Mesenchymal stem cell (in vitro differentiated cells and primary cell): Measurements from ENCODE around the gene UFC1.

ENCODE experiments used
- DNase-seq: peaks from one replicate; pipeline ENCODE4 v3.0.0-alpha.2; 2013
- H2AFZ ChIP-seq: one replicate; pipeline ENCODE4 v1.6.1; 2013; ENCODE audit warnings: low read depth, mild to moderate bottlenecking, control low read depth, inconsistent platforms, low read length, moderate library complexity
- H2AK5ac ChIP-seq: 2 replicates; pipeline ENCODE4 v1.6.1; 2013; ENCODE audit warnings: low read length, moderate library complexity, mild to moderate bottlenecking, inconsistent platforms; ENCODE audit not compliant: severe bottlenecking
- H2BK120ac ChIP-seq: one replicate; pipeline ENCODE4 v1.6.1; 2013; ENCODE audit warnings: low read depth, mild to moderate bottlenecking, inconsistent platforms, low read length, moderate library complexity
- H2BK12ac ChIP-seq, 2 experiments: one replicate each; pipeline ENCODE4 v1.6.1; 2013; ENCODE audit warnings: inconsistent platforms in 2 of 2, low read length in 2 of 2, mild to moderate bottlenecking in 2 of 2, moderate library complexity in 2 of 2, control low read depth in 1 of 2
- H2BK15ac ChIP-seq: one replicate; pipeline ENCODE4 v1.6.1; 2013; ENCODE audit warnings: mild to moderate bottlenecking, low read depth, inconsistent platforms; ENCODE audit not compliant: poor library complexity, severe bottlenecking
- H2BK5ac ChIP-seq: 2 replicates; pipeline ENCODE4 v1.6.1; 2013; ENCODE audit warnings: low read depth, mild to moderate bottlenecking, low read length, control low read depth, inconsistent platforms; ENCODE audit not compliant: poor library complexity, severe bottlenecking
- H3K14ac ChIP-seq, 2 experiments: one replicate each; pipeline ENCODE4 v1.6.1; 2013; ENCODE audit warnings: inconsistent platforms in 2 of 2, low read length in 2 of 2, control low read depth in 1 of 2, mild to moderate bottlenecking in 1 of 2, moderate library complexity in 1 of 2
- H3K18ac ChIP-seq, 2 experiments: one replicate each; pipeline ENCODE4 v1.6.1; 2013; ENCODE audit warnings: inconsistent platforms in 2 of 2, low read length in 2 of 2, control low read depth in 1 of 2, low read depth in 1 of 2, mild to moderate bottlenecking in 1 of 2
- H3K23ac ChIP-seq, 2 experiments: one replicate each; pipeline ENCODE4 v1.6.1; 2013; ENCODE audit warnings: inconsistent platforms in 2 of 2, low read length in 2 of 2, mild to moderate bottlenecking in 2 of 2, moderate library complexity in 2 of 2, control low read depth in 1 of 2
- H3K27ac ChIP-seq: 2 replicates; pipeline ENCODE4 v1.5.1; 2013; ENCODE audit warnings: mild to moderate bottlenecking, moderate library complexity, low read length, control low read depth, inconsistent platforms; ENCODE audit not compliant: poor library complexity, severe bottlenecking
- H3K27me3 ChIP-seq, 2 experiments: 2 replicates each; pipeline versions ENCODE4 v1.6.1 to v1.7.0; 2013; ENCODE audit warnings: low read length in 2 of 2, mild to moderate bottlenecking in 2 of 2, moderate library complexity in 2 of 2, control low read depth in 1 of 2, inconsistent platforms in 1 of 2; ENCODE audit not compliant: control insufficient read depth in 1 of 2, insufficient read depth in 1 of 2
- H3K36me3 ChIP-seq, 2 experiments: 2 replicates each; pipeline versions ENCODE4 v1.6.1 to v1.7.0; 2013; ENCODE audit warnings: low read length in 2 of 2, control low read depth in 1 of 2, inconsistent platforms in 1 of 2, low read depth in 1 of 2, mild to moderate bottlenecking in 1 of 2; ENCODE audit not compliant: insufficient read depth in 2 of 2, control insufficient read depth in 1 of 2
- H3K4ac ChIP-seq, 2 experiments: one replicate each; pipeline ENCODE4 v1.6.1; 2013; ENCODE audit warnings: inconsistent platforms in 2 of 2, low read length in 2 of 2, mild to moderate bottlenecking in 2 of 2, moderate library complexity in 2 of 2, control low read depth in 1 of 2, low read depth in 1 of 2
- H3K4me1 ChIP-seq: 2 replicates; pipeline ENCODE4 v1.6.1; 2013; ENCODE audit warnings: low read depth, low read length, control low read depth; ENCODE audit not compliant: control insufficient read depth, insufficient read depth
- H3K4me2 ChIP-seq: 2 replicates; pipeline ENCODE4 v1.6.1; 2013; ENCODE audit warnings: low read length, mild to moderate bottlenecking, inconsistent platforms; ENCODE audit not compliant: poor library complexity, severe bottlenecking
- H3K4me3 ChIP-seq, 2 experiments: 2 replicates each; pipeline versions ENCODE4 v1.5.1 to v1.7.0; 2013; ENCODE audit warnings: low read length in 2 of 2, mild to moderate bottlenecking in 2 of 2, control low read depth in 1 of 2, low read depth in 1 of 2; ENCODE audit not compliant: insufficient read depth in 1 of 2
- H3K79me1 ChIP-seq: replicated peaks from 2 replicates; pipeline ENCODE4 v1.6.1; 2013; ENCODE audit warnings: mild to moderate bottlenecking, control low read depth, low read length, inconsistent platforms; ENCODE audit not compliant: poor library complexity, severe bottlenecking
- H3K9ac ChIP-seq: 2 replicates; pipeline ENCODE4 v1.7.0; 2013; ENCODE audit warnings: mild to moderate bottlenecking, low read length, moderate library complexity
- H3K9me3 ChIP-seq: 2 replicates; pipeline ENCODE4 v1.7.0; 2013; ENCODE audit warnings: mild to moderate bottlenecking, low read length; ENCODE audit not compliant: control insufficient read depth
- H4K8ac ChIP-seq: one replicate; pipeline ENCODE4 v1.6.1; 2013; ENCODE audit warnings: inconsistent platforms, mild to moderate bottlenecking, low read length, moderate library complexity
- H4K91ac ChIP-seq: one replicate; pipeline ENCODE4 v1.6.1; 2013; ENCODE audit warnings: mild to moderate bottlenecking, low read length, inconsistent platforms
- WGBS: methylation state at CpG from one replicate; pipeline ENCODE4 v1.1.7; 2013; ENCODE audit warnings: mixed read lengths; 5-methylcytosine and 5-hydroxymethylcytosine counted together

UFC1 gene

GRCh38 chr1:161198194-161198896 is 44.6 kb downstream of the UFC1 start:
- Histone ChIP-seq H3K27ac (no peak overlapping the region), H2BK12ac (peak overlapping the region in 1 of 2 experiments; percentile 80), H3K23ac (no peak overlapping the region), H4K8ac (peak overlapping the region; percentile 52), H2BK120ac (no peak overlapping the region), H4K91ac (no peak overlapping the region), H3K4me2 (peak overlapping the region; percentile 36), H3K14ac (peak overlapping the region in 1 of 2 experiments; percentile 72), H3K4ac (peak overlapping the region; percentile 52 to 69), H3K18ac (peak overlapping the region; percentile 47 to 80), H3K4me3 (peak overlapping the region in 1 of 2 experiments; percentile 84), H3K27me3 (no peaks in the 10 kb centered on the region), H3K4me1 (peaks cover 12% of the 10 kb centered on the region), H3K79me1 (peaks cover 3% of the 10 kb centered on the region), H2AFZ (peak overlapping the region; percentile 33), H3K36me3 (peaks cover 2 to 27% of the 10 kb centered on the region in 2 experiments), H3K9me3 (no peaks in the 10 kb centered on the region), H2BK5ac (no peak overlapping the region), H2BK15ac (peak overlapping the region; percentile 87), H3K9ac (peak overlapping the region; percentile 83), H2AK5ac (no peak overlapping the region)
- 45% methylated on average over 19 of the region's 20 CpGs for WGBS
- no peak for DNase-seq

- Histone ChIP-seq H2AK5ac (no peak within 1 kb of the TSS), H3K27me3 (no peaks in the 10 kb centered on the region), H4K8ac (peak within 1 kb of the TSS; percentile 64), H3K9me3 (no peaks in the 10 kb centered on the region), H3K79me1 (peaks cover 7% of the 10 kb centered on the region), H2AFZ (peak within 1 kb of the TSS; percentile 33), H2BK12ac (peak within 1 kb of the TSS; percentile 23 to 80), H2BK120ac (no peak within 1 kb of the TSS), H3K36me3 (peaks cover 4 to 28% of the 10 kb centered on the region in 2 experiments), H3K18ac (peak within 1 kb of the TSS; percentile 47 to 80), H3K27ac (no peak within 1 kb of the TSS), H3K4me3 (peak within 1 kb of the TSS in 1 of 2 experiments; percentile 84), H2BK5ac (no peak within 1 kb of the TSS), H3K23ac (no peak within 1 kb of the TSS), H3K14ac (peak within 1 kb of the TSS in 1 of 2 experiments; percentile 72), H3K4me1 (peaks cover 14% of the 10 kb centered on the region), H4K91ac (no peak within 1 kb of the TSS), H3K9ac (peak within 1 kb of the TSS; percentile 83), H2BK15ac (peak within 1 kb of the TSS; percentile 87), H3K4ac (peak within 1 kb of the TSS; percentile 52 to 69), H3K4me2 (peak within 1 kb of the TSS; percentile 36)
- DNase-seq, result no peak
- WGBS, result 78% methylated on average over 9 of the region's 11 CpGs
These were observed 45.2 kb downstream of the UFC1 start, which contains the start of gene ADAMTS4 for GRCh38 chr1:161198897-161199431. ADAMTS4 (minus strand) TSS chr1:161199054; CDS start chr1:161198627, 427 bp downstream.

GRCh38 chr1:161199506-161200139 is 45.8 kb downstream of the UFC1 start:
- no peak overlapping the region for H2BK120ac ChIP-seq
- WGBS, result 74% methylated on average over 5 of the region's 5 CpGs

More at GRCh38 chr1:161199506-161200139, 45.8 kb downstream of the UFC1 start:
- H3K4ac ChIP-seq, result no peak overlapping the region
- peak overlapping the region in 1 of 2 experiments; percentile 84 for H3K4me3 ChIP-seq
- peaks cover 14% of the 10 kb centered on the region for H3K4me1 ChIP-seq
- H3K27ac ChIP-seq, result no peak overlapping the region
- no peak overlapping the region for H2BK12ac ChIP-seq
- H3K36me3 ChIP-seq, result peaks cover 4 to 28% of the 10 kb centered on the region in 2 experiments
- no peak for DNase-seq
- H4K91ac ChIP-seq, result no peak overlapping the region
- H2BK15ac ChIP-seq, result no peak overlapping the region
- no peak overlapping the region for H2AFZ ChIP-seq
- H3K23ac ChIP-seq, result no peak overlapping the region
- no peaks in the 10 kb centered on the region for H3K27me3 ChIP-seq
- no peak overlapping the region for H3K14ac ChIP-seq
- peak overlapping the region; percentile 95 for H3K9ac ChIP-seq
- no peaks in the 10 kb centered on the region for H3K9me3 ChIP-seq
- H3K4me2 ChIP-seq, result no peak overlapping the region
- H4K8ac ChIP-seq, result no peak overlapping the region
- H3K18ac ChIP-seq, result no peak overlapping the region
- H2BK5ac ChIP-seq, result no peak overlapping the region
- H2AK5ac ChIP-seq, result no peak overlapping the region
- H3K79me1 ChIP-seq, result peaks cover 7% of the 10 kb centered on the region
